ENCODE results near the gene NRXN3. TPM values are rescaled to one million over a fixed set of nuclear protein-coding genes. Genes with fewer than 3 reads are reported as not detected.

Gene NRXN3
- total RNA-seq, 1 donor from 2014 or later = 18.0 TPM

DNA sequence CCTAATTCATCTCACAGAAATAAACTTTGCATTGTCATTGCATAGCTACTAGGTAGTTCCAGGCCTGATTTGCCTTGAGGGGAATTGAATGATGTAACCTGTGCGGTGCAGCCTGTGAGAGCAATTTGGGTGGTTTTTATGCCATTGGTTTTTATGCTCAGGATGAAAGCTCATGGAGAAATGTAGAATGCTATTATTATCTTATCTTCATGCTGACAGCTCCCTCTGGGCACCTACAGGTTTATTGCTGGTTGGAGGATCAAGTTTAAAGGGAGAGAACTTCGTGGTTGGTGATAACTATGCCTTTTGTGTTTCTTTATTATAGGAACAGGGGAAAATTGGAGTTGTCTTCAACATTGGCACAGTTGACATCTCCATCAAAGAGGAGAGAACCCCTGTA, 1493.3 kb downstream of the NRXN3 start:
- no peak overlapping the region for H3K27ac Mint-ChIP-seq (ENCODE audit: unreplicated experiment)
- no peak for FAIRE-seq

DNA sequence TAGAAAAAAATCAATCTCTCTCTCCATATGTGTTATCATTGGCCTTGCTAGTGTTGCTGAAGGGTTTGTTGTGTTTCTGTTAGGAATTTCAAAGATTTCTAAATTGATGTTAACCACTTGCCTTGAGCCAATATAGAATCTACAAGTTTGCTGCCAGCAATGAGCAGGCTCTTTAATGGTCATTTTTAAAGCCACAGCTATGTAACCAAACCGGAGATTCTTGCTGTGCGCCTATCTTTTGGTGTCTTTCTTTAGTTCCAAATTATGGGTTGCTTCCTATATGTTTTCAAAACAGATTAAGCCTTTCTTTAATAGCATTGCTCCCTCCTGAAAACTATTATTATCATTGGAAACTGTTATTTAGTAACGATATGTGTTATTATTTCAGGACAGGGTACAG, 1495.4 kb downstream of the NRXN3 start:
- TF ChIP-seq, protein P1, sequence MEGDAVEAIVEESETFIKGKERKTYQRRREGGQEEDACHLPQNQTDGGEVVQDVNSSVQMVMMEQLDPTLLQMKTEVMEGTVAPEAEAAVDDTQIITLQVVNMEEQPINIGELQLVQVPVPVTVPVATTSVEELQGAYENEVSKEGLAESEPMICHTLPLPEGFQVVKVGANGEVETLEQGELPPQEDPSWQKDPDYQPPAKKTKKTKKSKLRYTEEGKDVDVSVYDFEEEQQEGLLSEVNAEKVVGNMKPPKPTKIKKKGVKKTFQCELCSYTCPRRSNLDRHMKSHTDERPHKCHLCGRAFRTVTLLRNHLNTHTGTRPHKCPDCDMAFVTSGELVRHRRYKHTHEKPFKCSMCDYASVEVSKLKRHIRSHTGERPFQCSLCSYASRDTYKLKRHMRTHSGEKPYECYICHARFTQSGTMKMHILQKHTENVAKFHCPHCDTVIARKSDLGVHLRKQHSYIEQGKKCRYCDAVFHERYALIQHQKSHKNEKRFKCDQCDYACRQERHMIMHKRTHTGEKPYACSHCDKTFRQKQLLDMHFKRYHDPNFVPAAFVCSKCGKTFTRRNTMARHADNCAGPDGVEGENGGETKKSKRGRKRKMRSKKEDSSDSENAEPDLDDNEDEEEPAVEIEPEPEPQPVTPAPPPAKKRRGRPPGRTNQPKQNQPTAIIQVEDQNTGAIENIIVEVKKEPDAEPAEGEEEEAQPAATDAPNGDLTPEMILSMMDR (IDR thresholded peaks at IDR 0.05; ENCODE audit: insufficient read depth, low read depth, low read length) = no peak
- no peak for TF ChIP-seq EZH2 (IDR thresholded peaks at IDR 0.05; ENCODE audit: insufficient read depth, low read length)
- no peak for DNase-seq (ENCODE audit: low read depth)
- Mint-ChIP-seq H3K36me3 (ENCODE audit: low read depth, unreplicated experiment) (peaks cover 4% of the 10 kb centered on the region), H3K27me3 (ENCODE audit: low read depth, unreplicated experiment) (peaks cover 2% of the 10 kb centered on the region), H3K4me1 (ENCODE audit: low read depth, unreplicated experiment) (peaks cover 7% of the 10 kb centered on the region), H3K9me3 (ENCODE audit: unreplicated experiment) (no peaks in the 10 kb centered on the region), H3K4me3 (ENCODE audit: unreplicated experiment) (no peak overlapping the region), H3K27ac (ENCODE audit: unreplicated experiment) (no peak overlapping the region)
- H3K79me2 ChIP-seq (ENCODE audit: insufficient read depth, low read length) = no peaks in the 10 kb centered on the region
- H3K4me1 ChIP-seq (ENCODE audit: insufficient read depth, low read length) = no peaks in the 10 kb centered on the region
- no peak for FAIRE-seq
- no peak overlapping the region for H3K4me2 ChIP-seq (ENCODE audit: low read length)
- no peaks in the 10 kb centered on the region for H3K36me3 ChIP-seq (ENCODE audit: insufficient read depth, low read length)
- no peaks in the 10 kb centered on the region for H3K9me3 ChIP-seq (ENCODE audit: insufficient read depth, low read depth, low read length)
- H3K4me3 ChIP-seq (ENCODE audit: insufficient read depth, low read depth, low read length) = no peak overlapping the region
- H2AFZ ChIP-seq (ENCODE audit: low read depth, low read length) = no peak overlapping the region
- H3K9ac ChIP-seq (ENCODE audit: low read length) = no peak overlapping the region
- H3K27me3 ChIP-seq (ENCODE audit: insufficient read depth, low read length) = no peaks in the 10 kb centered on the region
- no peak overlapping the region for H3K27ac ChIP-seq (ENCODE audit: low read depth, low read length)
- no peaks in the 10 kb centered on the region for H4K20me1 ChIP-seq (ENCODE audit: insufficient read depth, low read length)

More for the DNA sequence above, 1493.3 kb downstream of the NRXN3 start:
- Histone ChIP-seq H3K4me1 (ENCODE audit: insufficient read depth, low read length) (no peaks in the 10 kb centered on the region), H2AFZ (ENCODE audit: low read depth, low read length) (no peak overlapping the region), H3K4me2 (ENCODE audit: low read length) (no peak overlapping the region), H3K36me3 (ENCODE audit: insufficient read depth, low read length) (no peaks in the 10 kb centered on the region), H4K20me1 (ENCODE audit: insufficient read depth, low read length) (no peaks in the 10 kb centered on the region), H3K4me3 (ENCODE audit: insufficient read depth, low read depth, low read length) (no peak overlapping the region), H3K27me3 (ENCODE audit: insufficient read depth, low read length) (no peaks in the 10 kb centered on the region), H3K9me3 (ENCODE audit: insufficient read depth, low read depth, low read length) (no peaks in the 10 kb centered on the region), H3K79me2 (ENCODE audit: insufficient read depth, low read length) (no peaks in the 10 kb centered on the region), H3K9ac (ENCODE audit: low read length) (no peak overlapping the region), H3K27ac (ENCODE audit: low read depth, low read length) (no peak overlapping the region)
- Mint-ChIP-seq H3K36me3 (ENCODE audit: low read depth, unreplicated experiment) (peaks cover 4% of the 10 kb centered on the region), H3K27me3 (ENCODE audit: low read depth, unreplicated experiment) (peaks cover 2% of the 10 kb centered on the region), H3K9me3 (ENCODE audit: unreplicated experiment) (no peaks in the 10 kb centered on the region), H3K4me1 (ENCODE audit: low read depth, unreplicated experiment) (peaks cover 7% of the 10 kb centered on the region), H3K4me3 (ENCODE audit: unreplicated experiment) (no peak overlapping the region)
- TF ChIP-seq, protein P1 (IDR thresholded peaks at IDR 0.05; ENCODE audit: insufficient read depth, low read depth, low read length) = no peak
- TF ChIP-seq EZH2 (IDR thresholded peaks at IDR 0.05; ENCODE audit: insufficient read depth, low read length) = no peak
- DNase-seq (ENCODE audit: low read depth) = no peak

DNA sequence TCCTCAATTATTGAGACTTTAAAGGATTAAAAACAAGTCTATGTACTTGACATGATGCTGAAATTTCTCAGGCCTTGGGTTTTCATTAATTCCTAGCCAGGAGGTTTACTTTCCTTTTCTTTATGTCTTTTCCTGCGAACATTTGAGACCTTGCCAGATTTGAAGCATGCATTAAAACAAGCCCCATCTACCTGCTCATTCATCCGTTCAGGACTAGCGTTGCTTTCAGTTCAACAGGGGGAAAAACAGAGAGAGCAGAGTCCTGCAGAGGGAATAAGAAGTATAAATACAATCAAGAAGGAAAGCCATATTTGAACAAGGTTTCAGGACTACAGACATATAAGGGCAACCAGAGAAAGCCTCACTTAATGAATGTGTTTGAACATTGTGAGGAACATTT, 1498.8 kb downstream of the NRXN3 start:
- no peak for FAIRE-seq

More for the DNA sequence above, 1498.8 kb downstream of the NRXN3 start:
- peaks cover 3% of the 10 kb centered on the region for H3K4me1 Mint-ChIP-seq (ENCODE audit: low read depth, unreplicated experiment)
- Histone ChIP-seq H3K4me3 (ENCODE audit: insufficient read depth, low read depth, low read length) (no peak overlapping the region), H3K9ac (ENCODE audit: low read length) (no peak overlapping the region), H3K4me2 (ENCODE audit: low read length) (no peak overlapping the region), H3K79me2 (ENCODE audit: insufficient read depth, low read length) (no peaks in the 10 kb centered on the region), H3K4me1 (ENCODE audit: insufficient read depth, low read length) (no peaks in the 10 kb centered on the region), H3K27ac (ENCODE audit: low read depth, low read length) (no peak overlapping the region), H2AFZ (ENCODE audit: low read depth, low read length) (no peak overlapping the region), H3K36me3 (ENCODE audit: insufficient read depth, low read length) (no peaks in the 10 kb centered on the region), H3K9me3 (ENCODE audit: insufficient read depth, low read depth, low read length) (no peaks in the 10 kb centered on the region), H4K20me1 (ENCODE audit: insufficient read depth, low read length) (no peaks in the 10 kb centered on the region), H3K27me3 (ENCODE audit: insufficient read depth, low read length) (no peaks in the 10 kb centered on the region)
- no peaks in the 10 kb centered on the region for H3K27me3 Mint-ChIP-seq (ENCODE audit: low read depth, unreplicated experiment)
- H3K9me3 Mint-ChIP-seq (ENCODE audit: unreplicated experiment) = no peaks in the 10 kb centered on the region
- no peak overlapping the region for H3K27ac Mint-ChIP-seq (ENCODE audit: unreplicated experiment)
- DNase-seq (ENCODE audit: low read depth) = no peak
- TF ChIP-seq, protein P1 (IDR thresholded peaks at IDR 0.05; ENCODE audit: insufficient read depth, low read depth, low read length) = no peak
- TF ChIP-seq EZH2 (IDR thresholded peaks at IDR 0.05; ENCODE audit: insufficient read depth, low read length) = no peak
- H3K36me3 Mint-ChIP-seq (ENCODE audit: low read depth, unreplicated experiment) = peaks cover 3% of the 10 kb centered on the region
- no peak overlapping the region for H3K4me3 Mint-ChIP-seq (ENCODE audit: unreplicated experiment)

Data from astrocyte (in vitro differentiated cells and primary cell).